ENCODE data around the gene TRIO.

GRCh38 chr5:14228219-14228618 lies 85.1 kb downstream of the TRIO start:
- TF ChIP-seq, protein P1, sequence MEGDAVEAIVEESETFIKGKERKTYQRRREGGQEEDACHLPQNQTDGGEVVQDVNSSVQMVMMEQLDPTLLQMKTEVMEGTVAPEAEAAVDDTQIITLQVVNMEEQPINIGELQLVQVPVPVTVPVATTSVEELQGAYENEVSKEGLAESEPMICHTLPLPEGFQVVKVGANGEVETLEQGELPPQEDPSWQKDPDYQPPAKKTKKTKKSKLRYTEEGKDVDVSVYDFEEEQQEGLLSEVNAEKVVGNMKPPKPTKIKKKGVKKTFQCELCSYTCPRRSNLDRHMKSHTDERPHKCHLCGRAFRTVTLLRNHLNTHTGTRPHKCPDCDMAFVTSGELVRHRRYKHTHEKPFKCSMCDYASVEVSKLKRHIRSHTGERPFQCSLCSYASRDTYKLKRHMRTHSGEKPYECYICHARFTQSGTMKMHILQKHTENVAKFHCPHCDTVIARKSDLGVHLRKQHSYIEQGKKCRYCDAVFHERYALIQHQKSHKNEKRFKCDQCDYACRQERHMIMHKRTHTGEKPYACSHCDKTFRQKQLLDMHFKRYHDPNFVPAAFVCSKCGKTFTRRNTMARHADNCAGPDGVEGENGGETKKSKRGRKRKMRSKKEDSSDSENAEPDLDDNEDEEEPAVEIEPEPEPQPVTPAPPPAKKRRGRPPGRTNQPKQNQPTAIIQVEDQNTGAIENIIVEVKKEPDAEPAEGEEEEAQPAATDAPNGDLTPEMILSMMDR (IDR thresholded peaks at IDR 0.05; ENCODE audit: poor library complexity) = no peak
- no peak for TF ChIP-seq EZH2 (IDR thresholded peaks at IDR 0.05; ENCODE audit: borderline replicate concordance)
